Activated naive CD4-positive, alpha-beta T cell treated with Interleukin-2 at 50 U/mL for 16 hours (primary cell): ENCODE measurements around the gene GMDS.

Experiments used
- DNase-seq: peaks from one replicate; pipeline ENCODE4 v3.0.0-alpha.2; 2020

GMDS gene

DNA sequence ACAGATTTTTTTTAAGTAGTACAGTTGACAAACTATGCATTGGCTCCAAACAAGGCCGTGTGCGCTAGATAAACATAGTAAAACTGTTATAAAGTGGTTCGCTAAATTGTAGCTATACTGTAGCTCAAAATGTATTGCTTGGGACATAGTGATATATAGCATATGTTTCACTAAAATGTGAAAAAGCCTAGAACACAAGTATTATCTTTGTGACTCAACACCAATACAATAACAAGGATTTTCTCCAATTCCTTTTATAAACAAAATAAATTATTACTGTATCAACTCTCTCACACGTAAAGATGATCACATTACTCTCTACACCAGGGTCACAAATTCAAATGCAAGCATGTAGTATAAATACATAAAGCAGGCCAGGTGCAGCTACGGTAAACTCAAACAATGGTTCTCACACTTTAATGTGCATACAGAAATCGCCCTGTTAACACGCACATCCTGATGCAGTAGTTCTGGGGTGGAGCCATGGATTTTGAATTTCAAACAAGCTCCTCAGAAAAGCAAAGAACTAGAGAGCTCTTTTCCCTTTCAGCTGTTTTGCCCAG is 214.6 kb downstream of the GMDS start:
- no peak for DNase-seq

DNA sequence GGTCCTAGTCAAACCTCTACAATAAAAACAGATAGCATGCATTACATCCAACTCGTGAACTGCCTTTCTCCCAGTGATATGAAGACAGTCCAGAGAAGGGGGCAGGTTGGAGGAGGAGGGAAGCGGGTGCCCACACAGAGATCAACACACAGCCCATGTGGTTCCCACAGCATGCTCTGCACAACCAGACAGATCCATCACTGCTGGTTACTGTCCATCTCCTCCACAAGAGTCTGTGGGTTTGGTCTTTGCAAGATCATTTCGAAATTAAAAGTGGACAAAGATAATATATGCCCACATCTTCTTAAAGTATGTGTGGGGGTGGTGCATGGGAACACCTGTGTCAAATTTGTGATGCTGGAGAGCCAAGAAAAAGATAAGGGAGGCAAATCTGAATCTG is 215.5 kb downstream of the GMDS start:
- no peak for DNase-seq

GRCh38 chr6:2029130-2029794 is 216.1 kb downstream of the GMDS start:
- DNase-seq: no peak

- no peak for DNase-seq
Observed at GRCh38 chr6:2028457-2029038, 216.9 kb downstream of the GMDS start.

GRCh38 chr6:2026133-2026532 is 219.3 kb downstream of the GMDS start:
- DNase-seq: no peak

DNA sequence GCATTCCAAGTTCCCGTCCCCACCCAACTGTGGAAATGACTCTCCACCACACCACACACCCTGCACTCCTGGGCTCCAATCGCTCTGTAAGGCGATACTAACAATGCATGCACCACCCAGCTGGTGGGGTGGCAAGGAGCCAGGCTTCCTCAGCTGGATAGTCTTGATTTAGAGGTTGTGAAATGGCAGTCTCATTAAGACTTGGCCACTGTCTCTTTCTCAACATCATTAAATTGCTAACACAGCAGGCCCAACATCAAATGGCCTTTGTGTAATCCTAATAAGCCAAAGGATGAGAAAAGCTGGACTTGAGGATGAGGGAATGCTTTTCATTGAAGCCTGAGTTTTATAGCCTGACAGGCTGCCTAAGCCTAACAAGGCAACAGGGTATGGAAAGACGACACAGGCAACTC is 223.7 kb downstream of the GMDS start:
- DNase-seq: no peak

- no peak for DNase-seq
Observed at GRCh38 chr6:2020909-2021308, 224.5 kb downstream of the GMDS start.

- DNase-seq: no peak
Observed at GRCh38 chr6:2019051-2019450, 226.4 kb downstream of the GMDS start.

DNA sequence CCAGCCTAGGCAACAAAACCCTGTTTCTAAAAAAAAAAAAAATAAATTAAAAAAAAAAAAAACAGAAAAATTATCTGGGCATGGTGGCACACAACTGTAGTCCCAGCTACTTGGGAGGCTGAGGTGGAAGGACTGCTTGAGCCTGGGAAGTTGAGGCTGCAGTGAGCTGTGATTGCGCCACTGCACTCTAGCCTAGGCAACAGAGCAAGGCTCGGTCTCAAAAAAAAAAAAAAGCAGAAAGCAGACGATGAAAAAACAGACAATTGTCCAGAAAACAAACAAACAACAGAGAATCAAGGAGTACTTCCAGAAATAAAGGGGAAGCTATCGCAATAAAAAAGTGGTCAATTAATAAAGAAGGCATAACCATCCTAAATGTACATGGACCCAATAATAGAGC is 229.4 kb downstream of the GMDS start:
- no peak for DNase-seq

DNA sequence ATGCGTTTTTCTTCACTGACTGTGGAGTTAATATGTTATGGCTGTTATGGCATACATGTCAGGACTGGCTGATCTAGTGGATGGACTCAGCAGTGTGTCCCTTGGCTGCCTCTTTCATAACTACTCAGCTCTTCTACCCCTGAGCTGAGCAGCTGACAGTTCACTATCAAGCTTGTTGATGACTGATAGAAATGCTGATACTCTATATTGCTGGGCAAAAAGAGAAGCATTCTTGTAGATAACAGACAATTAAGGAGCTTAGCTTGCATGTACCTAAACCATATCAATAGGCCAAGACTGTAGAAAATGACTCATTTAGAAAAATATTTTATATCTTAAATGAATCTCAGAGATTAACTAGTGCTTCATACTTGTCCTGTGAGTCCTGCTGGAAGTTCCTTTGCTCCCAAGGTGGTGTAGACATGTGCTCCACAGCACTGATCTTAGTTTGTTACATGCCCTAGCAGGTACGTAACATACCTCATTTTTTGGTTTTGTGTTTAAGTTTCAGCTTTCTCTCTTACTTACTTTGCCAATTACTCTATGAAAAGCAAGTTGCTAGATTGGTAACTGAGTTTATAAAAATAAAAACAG is 236.9 kb downstream of the GMDS start:
- no peak for DNase-seq

DNA sequence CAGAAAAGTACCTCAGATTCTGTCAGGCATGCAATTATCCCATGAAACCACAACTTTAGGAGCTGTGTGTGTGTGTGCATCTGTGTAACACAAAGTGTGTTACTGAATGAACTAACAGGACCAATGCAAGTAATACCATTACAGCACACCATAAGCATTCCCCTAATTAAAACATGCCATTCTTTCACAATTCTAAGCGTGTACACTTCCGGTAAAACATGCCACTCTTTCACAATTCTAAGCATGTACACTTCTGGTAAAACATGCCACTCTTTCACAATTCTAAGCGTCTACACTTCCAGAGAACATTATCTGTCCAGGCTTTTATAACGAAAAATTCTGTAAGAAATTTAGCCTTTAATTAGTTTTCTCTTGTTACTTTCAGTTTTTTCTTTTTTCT is 238.2 kb downstream of the GMDS start:
- no peak for DNase-seq

DNA sequence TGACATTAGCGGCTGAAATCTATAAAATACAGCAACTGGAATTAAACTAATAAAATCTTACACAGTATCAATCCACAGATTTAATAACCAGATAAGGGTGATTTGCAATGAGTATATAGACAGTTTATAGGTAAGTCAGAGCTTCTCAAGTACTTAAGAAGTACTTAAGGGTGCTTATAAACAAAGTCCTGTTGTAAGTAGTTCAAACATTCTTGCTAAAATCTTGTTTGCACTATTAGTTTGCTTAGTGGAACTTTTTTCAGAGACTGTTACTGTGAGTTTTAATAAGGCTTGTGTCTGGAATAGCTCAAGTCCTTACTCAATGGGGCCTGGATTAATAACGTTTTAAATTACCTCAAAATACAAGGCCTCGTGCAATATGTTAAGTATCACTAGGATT is 240.5 kb downstream of the GMDS start:
- no peak for DNase-seq

DNA sequence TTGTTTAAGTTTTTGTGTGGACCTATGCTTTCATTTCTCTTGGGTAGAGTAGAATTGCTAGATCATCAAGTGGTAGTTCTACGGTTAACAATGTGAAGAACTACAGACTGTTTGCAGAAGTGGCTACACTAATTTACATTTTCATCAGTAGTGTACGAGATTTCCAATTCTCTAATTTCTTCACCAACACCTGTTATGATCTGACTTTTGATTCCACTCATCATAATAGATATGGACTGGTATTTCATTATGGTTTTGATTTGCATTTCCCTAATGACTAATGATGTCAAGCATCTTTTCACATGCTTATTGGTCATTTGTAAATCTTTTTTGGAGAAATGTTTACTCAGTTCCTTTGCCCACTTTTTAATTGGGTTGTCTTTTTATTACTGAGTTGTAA is 244.4 kb downstream of the GMDS start:
- no peak for DNase-seq

GRCh38 chr6:1997702-1998101 is 247.7 kb downstream of the GMDS start:
- no peak for DNase-seq

DNA sequence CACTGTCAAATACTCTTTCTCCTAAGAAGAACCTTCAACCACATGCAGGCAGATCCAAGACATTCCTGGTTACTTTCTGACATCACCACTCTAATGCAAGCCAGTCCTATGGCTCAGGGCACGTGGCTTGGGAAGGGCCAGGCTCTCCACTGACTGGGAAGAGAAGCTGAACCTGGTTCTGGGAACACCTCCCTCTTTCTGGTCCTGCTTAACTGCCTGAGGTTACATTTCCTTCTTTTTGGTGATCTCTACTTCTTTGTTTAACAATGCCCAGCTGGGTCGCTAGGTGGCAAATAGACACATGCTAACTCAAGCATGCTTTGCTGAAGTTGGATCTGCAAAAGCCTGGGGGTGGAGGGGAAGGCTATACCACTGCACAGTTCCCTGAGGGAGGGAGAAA is 249.8 kb downstream of the GMDS start:
- DNase-seq: no peak

- DNase-seq: no peak
Observed at GRCh38 chr6:1993042-1993441, 252.4 kb downstream of the GMDS start.

GRCh38 chr6:1991332-1991878 is 254.0 kb downstream of the GMDS start:
- no peak for DNase-seq

DNA sequence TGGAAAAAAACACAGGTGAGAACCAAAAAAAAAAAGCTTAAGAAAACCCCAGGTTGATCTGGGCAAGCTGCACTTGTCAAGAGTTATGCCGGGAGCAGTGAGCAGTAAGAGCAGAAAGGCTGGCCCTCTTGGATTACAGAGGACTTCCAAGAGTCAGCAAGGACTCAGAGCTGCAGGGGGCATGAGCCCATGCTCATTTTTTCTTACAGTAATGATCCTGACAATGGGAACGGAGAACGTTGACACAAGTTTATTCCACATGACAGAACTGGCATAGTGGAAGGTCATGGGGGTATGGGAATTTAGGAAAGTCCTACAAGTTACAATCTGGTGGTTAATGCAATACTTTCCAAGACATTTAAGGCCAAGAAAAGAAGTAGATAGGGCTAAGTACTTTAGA is 256.6 kb downstream of the GMDS start:
- DNase-seq: no peak

GRCh38 chr6:1987640-1988039 is 257.8 kb downstream of the GMDS start:
- DNase-seq: no peak

- no peak for DNase-seq
Observed at GRCh38 chr6:1986454-1987243, 258.8 kb downstream of the GMDS start.

- DNase-seq: no peak
Observed at GRCh38 chr6:1984346-1984994, 260.9 kb downstream of the GMDS start.

DNA sequence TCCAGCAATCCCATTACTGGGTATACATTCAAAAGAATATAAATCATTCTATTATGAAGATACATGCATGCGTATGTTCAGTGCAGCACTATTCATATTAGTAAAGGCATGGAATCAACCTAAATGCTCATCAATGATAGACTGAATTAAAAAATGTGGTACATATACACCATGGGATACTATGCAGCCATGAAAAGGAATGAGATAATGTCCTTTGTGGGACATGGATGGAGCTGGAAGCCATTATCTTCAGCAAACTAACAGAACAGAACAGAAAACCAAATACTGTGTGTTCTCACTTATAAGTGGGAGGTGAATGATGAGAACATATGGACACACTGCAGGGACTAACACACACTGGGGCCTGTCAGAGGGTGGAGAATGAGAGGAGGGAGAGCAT is 261.6 kb downstream of the GMDS start:
- no peak for DNase-seq

- no peak for DNase-seq
Observed at GRCh38 chr6:1972962-1973361, 272.4 kb downstream of the GMDS start.
